DOHH2 (cell line): ENCODE measurements around the gene MYL11.

Experiments
- CTCF ChIP-seq: fragments of 200-600 bp; sonication (generic); IDR thresholded peaks from one replicate; pipeline ENCODE4 v1.5.1; 2014; ENCODE audit warnings: antibody characterized with exemption, mild to moderate bottlenecking, low read depth, low read length; ENCODE audit not compliant: poor library complexity, severe bottlenecking
- EZH2phosphoT487 ChIP-seq: fragments of 200-600 bp; sonication (generic); IDR thresholded peaks from 2 replicates; pipeline ENCODE4 v1.6.1; 2017; ENCODE audit warnings: borderline replicate concordance, mild to moderate bottlenecking, antibody characterized with exemption, low read length, moderate library complexity, mixed read lengths

- TF ChIP-seq CTCF (no peak), EZH2phosphoT487 (no peak)
Observed at GRCh38 chr16:30382111-30382881, 7.7 kb downstream of the MYL11 start, which contains the start of gene SEPTIN1.
